DOHH2 (cell line): ENCODE measurements around the gene APOE.

ENCODE experiments used
- H3F3A ChIP-seq: fragments of 200-600 bp; sonication (generic), shearing (Covaris generic); 2 replicates; pipeline ENCODE4 v1.6.0; 2016; ENCODE audit warnings: antibody characterized with exemption, mild to moderate bottlenecking; ENCODE audit not compliant: control insufficient read depth, insufficient read depth
- H3K27ac ChIP-seq: fragments of 200-600 bp; sonication (generic); 2 replicates; pipeline ENCODE4 v1.5.1; 2014; ENCODE audit warnings: low read depth, mild to moderate bottlenecking, low read length, moderate library complexity
- H3K27me3 ChIP-seq: fragments of 200-600 bp; sonication (generic); 2 replicates; pipeline ENCODE4 v1.6.1; 2014; ENCODE audit warnings: mild to moderate bottlenecking, low read length, mixed read lengths; ENCODE audit not compliant: control insufficient read depth
- H3K36me3 ChIP-seq: fragments of 200-600 bp; sonication (generic); 2 replicates; pipeline ENCODE4 v1.6.1; 2014; ENCODE audit warnings: mild to moderate bottlenecking, low read length, moderate library complexity, mixed read lengths; ENCODE audit not compliant: control insufficient read depth
- H3K4me1 ChIP-seq: fragments of 200-600 bp; sonication (generic); 2 replicates; pipeline ENCODE4 v1.6.1; 2014; ENCODE audit warnings: mild to moderate bottlenecking, low read length, mixed read lengths; ENCODE audit not compliant: control insufficient read depth
- H3K4me2 ChIP-seq: fragments of 200-600 bp; sonication (generic); 2 replicates; pipeline ENCODE4 v1.6.0; 2014; ENCODE audit warnings: mild to moderate bottlenecking, low read length, moderate library complexity
- H3K4me3 ChIP-seq: fragments of 200-600 bp; sonication (generic); 2 replicates; pipeline ENCODE4 v1.5.1; 2014; ENCODE audit warnings: mild to moderate bottlenecking, low read length, mixed read lengths
- H3K79me2 ChIP-seq: fragments of 200-600 bp; sonication (generic); 2 replicates; pipeline ENCODE4 v1.6.1; 2014; ENCODE audit warnings: mild to moderate bottlenecking, low read length, mixed read lengths; ENCODE audit not compliant: control insufficient read depth
- H3K9me2 ChIP-seq: fragments of 200-600 bp; sonication (generic); replicated peaks from 2 replicates; pipeline ENCODE4 v1.6.1; 2014; ENCODE audit warnings: mild to moderate bottlenecking, low read length, mixed read lengths; ENCODE audit not compliant: control insufficient read depth
- H3K9me3 ChIP-seq: fragments of 200-600 bp; sonication (generic); 2 replicates; pipeline ENCODE4 v1.6.1; 2014; ENCODE audit warnings: antibody characterized with exemption, low read length, mixed read lengths; ENCODE audit not compliant: control insufficient read depth, insufficient read depth
- H4K20me1 ChIP-seq: fragments of 200-600 bp; sonication (generic); 2 replicates; pipeline ENCODE4 v1.6.0; 2014; ENCODE audit warnings: low read depth, mild to moderate bottlenecking, antibody characterized with exemption, low read length, moderate library complexity; ENCODE audit not compliant: control insufficient read depth, insufficient read depth
- CTCF ChIP-seq: fragments of 200-600 bp; sonication (generic); IDR thresholded peaks from one replicate; pipeline ENCODE4 v1.5.1; 2014; ENCODE audit warnings: antibody characterized with exemption, mild to moderate bottlenecking, low read depth, low read length; ENCODE audit not compliant: poor library complexity, severe bottlenecking
- EZH2phosphoT487 ChIP-seq: fragments of 200-600 bp; sonication (generic); IDR thresholded peaks from 2 replicates; pipeline ENCODE4 v1.6.1; 2017; ENCODE audit warnings: borderline replicate concordance, mild to moderate bottlenecking, antibody characterized with exemption, low read length, moderate library complexity, mixed read lengths

APOE gene

GRCh38 chr19:44867578-44867977 lies 38.0 kb upstream of the APOE start:
- Histone ChIP-seq H3K27ac (no peak overlapping the region), H3K4me1 (no peaks in the 10 kb centered on the region), H3K27me3 (no peaks in the 10 kb centered on the region), H3K9me3 (no peaks in the 10 kb centered on the region), H4K20me1 (no peaks in the 10 kb centered on the region), H3K79me2 (no peaks in the 10 kb centered on the region), H3F3A (no peaks in the 10 kb centered on the region), H3K4me3 (no peak overlapping the region), H3K9me2 (no peaks in the 10 kb centered on the region), H3K4me2 (no peak overlapping the region), H3K36me3 (no peaks in the 10 kb centered on the region)
- TF ChIP-seq EZH2phosphoT487 (no peak), CTCF (no peak)

- Histone ChIP-seq H3K4me2 (no peak overlapping the region), H3K27ac (no peak overlapping the region), H3K36me3 (no peaks in the 10 kb centered on the region), H3K9me2 (no peaks in the 10 kb centered on the region), H3F3A (no peaks in the 10 kb centered on the region), H3K27me3 (no peaks in the 10 kb centered on the region), H3K4me3 (no peak overlapping the region), H3K4me1 (no peaks in the 10 kb centered on the region), H3K9me3 (no peaks in the 10 kb centered on the region), H4K20me1 (no peaks in the 10 kb centered on the region), H3K79me2 (no peaks in the 10 kb centered on the region)
- TF ChIP-seq EZH2phosphoT487 (no peak), CTCF (no peak)
Measured at GRCh38 chr19:44869733-44870470, 35.7 kb upstream of the APOE start.

GRCh38 chr19:44871809-44872208 lies 33.8 kb upstream of the APOE start:
- no peaks in the 10 kb centered on the region for H3K9me2 ChIP-seq
- no peaks in the 10 kb centered on the region for H3K36me3 ChIP-seq
- H3K79me2 ChIP-seq, result no peaks in the 10 kb centered on the region
- no peaks in the 10 kb centered on the region for H3K9me3 ChIP-seq
- no peak overlapping the region for H3K4me3 ChIP-seq
- H4K20me1 ChIP-seq, result no peaks in the 10 kb centered on the region
- H3K27ac ChIP-seq, result no peak overlapping the region
- no peaks in the 10 kb centered on the region for H3F3A ChIP-seq
- H3K27me3 ChIP-seq, result no peaks in the 10 kb centered on the region
- TF ChIP-seq CTCF (no peak), EZH2phosphoT487 (no peak)
- no peak overlapping the region for H3K4me2 ChIP-seq
- peaks cover 2% of the 10 kb centered on the region for H3K4me1 ChIP-seq
